A549 (cell line): ENCODE measurements around the gene GPR35. TPM values are rescaled to one million over a fixed set of nuclear protein-coding genes. Genes with fewer than 3 reads are reported as not detected.

Experiments
- ATAC-seq, 2 experiments: fragments of 200-7000 bp in 1 of 2; fragments of >200 bp in 1 of 2; cut with Nextera tagmentation in 1 of 2; cut with Tn5 transposase in 1 of 2; 3 replicates each; pipeline versions ENCODE4 v1.8.0 to v1.9.1; 2018 to 2020; ENCODE audit warnings: mild to moderate bottlenecking in 1 of 2, moderate library complexity in 1 of 2
- CTCF ChIA-PET: fragments of 300-600 bp; sonication (Branson Sonifier 250); formaldehyde crosslinking; extraction: SDS; loops from one replicate; lab custom pipeline; 2021; ENCODE audit warnings: antibody characterized with exemption, inconsistent platforms; lab: Yijun Ruan, JAX
- POLR2A ChIA-PET: fragments of 350-600 bp; formaldehyde crosslinking; extraction: SDS; loops from one replicate; lab custom pipeline; 2021; ENCODE audit warnings: antibody characterized with exemption, inconsistent platforms; lab: Yijun Ruan, JAX
- DNase-seq, 2 experiments: peaks; one replicate each; pipeline versions ENCODE4 v3.0.0 to v3.0.0-alpha.2; 2011 to 2016; ENCODE audit warnings: low read depth in 1 of 2, low spot score in 1 of 2
- FAIRE-seq: peaks from 2 replicates; lab custom pipeline; 2011; peaks lifted over from hg19 to GRCh38; lab: Jason Lieb, UNC
- H3K27ac ChIP-seq, 2 experiments: fragments of >200 bp; sonication (Bioruptor Twin); formaldehyde crosslinking; 3 replicates each; pipeline ENCODE4 v1.5.1; 2016 to 2017
- H3K4me1 ChIP-seq: fragments of >200 bp; sonication (Bioruptor Twin); formaldehyde crosslinking; 3 replicates; pipeline ENCODE4 v1.6.1; 2016
- H3K4me2 ChIP-seq: fragments of >200 bp; sonication (Bioruptor Twin); formaldehyde crosslinking; 3 replicates; pipeline ENCODE4 v1.6.1; 2016
- H3K4me3 ChIP-seq: fragments of >200 bp; sonication (Bioruptor Twin); formaldehyde crosslinking; 3 replicates; pipeline ENCODE4 v1.5.1; 2016
- H3K9me3 ChIP-seq: fragments of >200 bp; sonication (Bioruptor Twin); formaldehyde crosslinking; 3 replicates; pipeline ENCODE4 v1.6.1; 2016
- ATOH8 ChIP-seq: fragments of 250-450 bp; sonication (Bioruptor Pico); IDR thresholded peaks from 2 replicates; pipeline ENCODE4 v1.5.0; 2020; ENCODE audit warnings: low read depth, mild to moderate bottlenecking, moderate library complexity
- CBX2 ChIP-seq: fragments of 200-600 bp; sonication (generic); IDR thresholded peaks from 2 replicates; pipeline ENCODE4 v1.6.1; 2016; ENCODE audit warnings: low read depth, mild to moderate bottlenecking, borderline replicate concordance
- CHD2 ChIP-seq: fragments of 150-350 bp; IDR thresholded peaks from 2 replicates; pipeline ENCODE4 v1.6.1; 2014; ENCODE audit warnings: low read length; ENCODE audit not compliant: partially characterized antibody
- EHF ChIP-seq: fragments of 250-450 bp; sonication (Bioruptor Pico); IDR thresholded peaks from 2 replicates; pipeline ENCODE4 v1.5.0; 2020; ENCODE audit warnings: mild to moderate bottlenecking
- EHMT2 ChIP-seq: fragments of 200-600 bp; sonication (generic); IDR thresholded peaks from 2 replicates; pipeline ENCODE4 v1.6.1; 2016; ENCODE audit warnings: antibody characterized with exemption, low read depth, mild to moderate bottlenecking, moderate library complexity
- ESRRA ChIP-seq: fragments of 150-350 bp; IDR thresholded peaks from 2 replicates; pipeline ENCODE4 v1.6.1; 2014; ENCODE audit warnings: mild to moderate bottlenecking, low read length, borderline replicate concordance
- FOSB ChIP-seq: fragments of 250-450 bp; sonication (Bioruptor Pico); IDR thresholded peaks from 2 replicates; pipeline ENCODE4 v1.5.0; 2020; ENCODE audit warnings: mild to moderate bottlenecking, moderate library complexity
- FOXS1 ChIP-seq: fragments of 250-450 bp; sonication (Bioruptor Pico); IDR thresholded peaks from 2 replicates; pipeline ENCODE4 v1.5.0; 2020; ENCODE audit warnings: mild to moderate bottlenecking, moderate library complexity
- GATA3 ChIP-seq: IDR thresholded peaks from 2 replicates; pipeline ENCODE4 v1.6.1; 2012; ENCODE audit warnings: borderline replicate concordance
- HDAC2 ChIP-seq: fragments of 200-600 bp; sonication (generic); IDR thresholded peaks from 2 replicates; pipeline ENCODE4 v1.6.1; 2016
- HEYL ChIP-seq: fragments of 250-450 bp; sonication (Bioruptor Pico); IDR thresholded peaks from 2 replicates; pipeline ENCODE4 v1.8.0; 2021; ENCODE audit warnings: mild to moderate bottlenecking, moderate library complexity
- HOXA7 ChIP-seq: fragments of 250-450 bp; sonication (Bioruptor Pico); IDR thresholded peaks from 2 replicates; pipeline ENCODE4 v1.5.0; 2020; ENCODE audit warnings: mild to moderate bottlenecking, moderate library complexity
- JUN ChIP-seq, 2 experiments: fragments of >200 bp; sonication (Bioruptor Twin); formaldehyde crosslinking; IDR thresholded peaks; 2 replicates in 1 of 2; 3 replicates in 1 of 2; pipeline ENCODE4 v1.6.1; 2016 to 2017
- KDM5A ChIP-seq: fragments of 200-600 bp; sonication (generic); IDR thresholded peaks from 2 replicates; pipeline ENCODE4 v1.6.1; 2016; ENCODE audit warnings: antibody characterized with exemption, mild to moderate bottlenecking
- MAFK ChIP-seq: fragments of 450-650 bp; IDR thresholded peaks from 2 replicates; pipeline ENCODE4 v1.6.1; 2014; ENCODE audit not compliant: partially characterized antibody
- MAZ ChIP-seq: fragments of 150-350 bp; IDR thresholded peaks from 2 replicates; pipeline ENCODE4 v1.6.1; 2014; ENCODE audit warnings: antibody characterized with exemption, low read depth, low read length, borderline replicate concordance
- NPAS2 ChIP-seq: fragments of 250-450 bp; sonication (Bioruptor Pico); IDR thresholded peaks from 2 replicates; pipeline ENCODE4 v1.8.0; 2022; ENCODE audit warnings: mild to moderate bottlenecking, moderate library complexity, borderline replicate concordance
- PBX3 ChIP-seq: IDR thresholded peaks from 2 replicates; pipeline ENCODE4 v1.6.1; 2012
- POLR2A ChIP-seq: IDR thresholded peaks from 2 replicates; pipeline ENCODE4 v1.6.1; 2012; ENCODE audit warnings: mild to moderate bottlenecking, low read length
- RARB ChIP-seq: fragments of 250-450 bp; sonication (Bioruptor Pico); IDR thresholded peaks from 2 replicates; pipeline ENCODE4 v1.8.0; 2021; ENCODE audit warnings: mild to moderate bottlenecking, moderate library complexity
- RCOR1 ChIP-seq: fragments of 150-350 bp; IDR thresholded peaks from 2 replicates; pipeline ENCODE4 v1.6.1; 2014; ENCODE audit warnings: antibody characterized with exemption, low read length, low read depth
- REST ChIP-seq: fragments of 200-600 bp; sonication (generic); IDR thresholded peaks from 2 replicates; pipeline ENCODE4 v1.6.1; 2016; ENCODE audit warnings: antibody characterized with exemption, mild to moderate bottlenecking, moderate library complexity
- RFX5 ChIP-seq: fragments of 450-650 bp; IDR thresholded peaks from 2 replicates; pipeline ENCODE4 v1.7.1; 2014; ENCODE audit warnings: antibody characterized with exemption, mild to moderate bottlenecking, moderate library complexity
- RNF2 ChIP-seq: fragments of 200-600 bp; sonication (generic); IDR thresholded peaks from 2 replicates; pipeline ENCODE4 v1.6.1; 2016; ENCODE audit warnings: low read depth, mild to moderate bottlenecking, antibody characterized with exemption, moderate library complexity, borderline replicate concordance
- ZFP36 ChIP-seq: fragments of 450-650 bp; IDR thresholded peaks from 2 replicates; pipeline ENCODE4 v1.6.1; 2014; ENCODE audit warnings: borderline replicate concordance; ENCODE audit not compliant: partially characterized antibody
- ZSCAN20 ChIP-seq: fragments of 250-450 bp; sonication (Bioruptor Pico); IDR thresholded peaks from 2 replicates; pipeline ENCODE4 v1.8.0; 2022; ENCODE audit warnings: mild to moderate bottlenecking, moderate library complexity
- WGBS: methylation state at CpG from one replicate; pipeline ENCODE4 v1.1.6; 2017; ENCODE audit errors: missing lambda C conversion rate; 5-methylcytosine and 5-hydroxymethylcytosine counted together
- polyA plus RNA-seq, 4 experiments: library from polyadenylated mRNA; depleted of rRNA in 3 of 4; stranded (reverse); fragments of >200 nt; fragmentation: RNase III in 1 of 4; extraction: RNeasy Plus Mini Kit Qiagen cat#74134 plus additional on column Dnase treatment in 1 of 4; gene quantifications; 2 replicates in 3 of 4; 3 replicates in 1 of 4; pipeline ENCODE4 v1.2.3, GENCODE V29; 2011 to 2017

GPR35 gene
- polyA plus RNA-seq, 2 of the 4 experiments (the other 2 are of a cell fraction), result 0.65 to 0.90 TPM

GRCh38 chr2:240596491-240596931, 28.8 kb upstream of the GPR35 start:
- Histone ChIP-seq H3K4me2 (no peak overlapping the region), H3K27ac (no peak overlapping the region), H3K4me1 (no peaks in the 10 kb centered on the region), H3K4me3 (no peak overlapping the region), H3K9me3 (no peaks in the 10 kb centered on the region)
- ChIA-PET POLR2A (no interaction called here), CTCF (interaction anchor here (1.4 kb wide), 1 partner anchor 11 kb away, joined by 4 read pairs; the partner anchor contains the start of gene CAPN10)
- DNase-seq, result no peak
- WGBS, result 97% methylated on average over 7 of the region's 23 CpGs
- TF ChIP-seq ATOH8 (CRISPR knock-in tag) (no peak), EHMT2 (no peak), NPAS2 (CRISPR knock-in tag) (no peak), ZSCAN20 (CRISPR knock-in tag) (no peak), EHF (CRISPR knock-in tag) (no peak), REST (no peak), HDAC2 (no peak), FOSB (CRISPR knock-in tag) (no peak), HEYL (CRISPR knock-in tag) (no peak), RARB (CRISPR knock-in tag) (no peak), HOXA7 (CRISPR knock-in tag) (no peak)
- FAIRE-seq, result no peak
- ATAC-seq, result no peak

GRCh38 chr2:240597054-240597418, 28.2 kb upstream of the GPR35 start:
- Histone ChIP-seq H3K4me1 (no peaks in the 10 kb centered on the region), H3K27ac (no peak overlapping the region), H3K9me3 (no peaks in the 10 kb centered on the region), H3K4me3 (no peak overlapping the region), H3K4me2 (no peak overlapping the region)
- ChIA-PET CTCF (interaction anchor here (1.0 kb wide), 1 partner anchor 381 kb away, joined by 3 read pairs; no protein-coding TSS in a partner anchor), POLR2A (no interaction called here)
- 87% methylated on average over 7 of the region's 10 CpGs for WGBS
- TF ChIP-seq ESRRA, result no peak
- TF ChIP-seq MAFK, result no peak
- no peak for TF ChIP-seq CBX2
- no peak for TF ChIP-seq KDM5A
- no peak for TF ChIP-seq JUN (IDR thresholded peaks at IDR 0.05)
- no peak for TF ChIP-seq RFX5
- TF ChIP-seq POLR2A, result no peak
- TF ChIP-seq CHD2, result no peak
- TF ChIP-seq ZFP36, result no peak
- no peak for TF ChIP-seq REST
- TF ChIP-seq NPAS2 (CRISPR knock-in tag), result no peak
- no peak for TF ChIP-seq EHF (CRISPR knock-in tag)
- no peak for TF ChIP-seq RCOR1
- TF ChIP-seq FOXS1, result no peak
- TF ChIP-seq MAZ, result no peak
- TF ChIP-seq PBX3, result no peak
- no peak for TF ChIP-seq RNF2
- no peak for TF ChIP-seq GATA3
- FAIRE-seq (no peak), ATAC-seq (no peak), DNase-seq (no peak)
